ENCODE measurements around the gene CHADL.

GRCh38 chr22:41248758-41249157, 8.0 kb upstream of the CHADL start:
- TF ChIP-seq CTCF (IDR thresholded peaks at IDR 0.05) (no peak), POLR2A (IDR thresholded peaks at IDR 0.05; ENCODE audit: low read depth) (no peak)

All from esophagus muscularis mucosa (tissue), 3 donors.